ENCODE measurements around the gene SRRM2.

SRRM2 gene

DNA sequence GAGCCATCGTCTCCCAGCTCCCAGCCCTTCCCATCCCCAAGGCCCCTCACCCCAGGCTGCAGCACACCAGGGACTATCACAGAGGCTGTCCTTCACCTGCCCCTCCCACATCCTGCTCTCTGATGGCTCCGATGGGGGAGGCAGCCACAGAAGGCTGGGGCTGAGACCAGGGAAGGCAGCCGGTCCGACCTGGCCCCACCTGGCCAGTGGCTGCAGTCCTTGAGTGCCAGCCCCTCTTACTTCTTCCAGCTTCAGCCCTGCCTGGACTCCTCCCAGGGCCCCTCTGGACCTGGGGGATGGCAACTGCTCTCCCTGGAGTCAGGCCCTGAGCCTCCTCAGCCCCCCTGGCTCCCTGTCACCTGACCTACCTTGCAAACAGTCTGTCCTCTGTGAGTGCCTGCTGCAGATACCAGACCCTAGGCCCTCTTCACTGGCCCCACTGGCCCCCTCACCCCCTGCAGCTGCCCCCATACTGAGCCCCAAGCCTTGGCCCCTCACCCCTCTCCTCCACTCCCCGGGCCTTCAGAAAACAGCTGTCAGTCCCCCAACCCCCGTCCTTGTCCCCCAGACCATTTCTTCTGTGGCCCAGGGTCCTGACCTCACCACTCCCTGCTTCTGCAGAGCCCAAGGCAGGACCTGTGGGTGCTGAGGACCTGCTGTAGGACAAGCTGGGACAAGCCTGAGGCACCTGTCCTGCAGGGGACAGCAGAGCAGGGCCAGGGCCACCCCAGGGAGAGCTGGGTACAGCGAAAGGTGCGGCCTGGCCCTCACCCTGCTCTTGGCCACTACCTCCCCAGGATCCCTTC is 12.6 kb upstream of the SRRM2 start:
- no peak for DNase-seq (ENCODE audit: low spot score)

DNA sequence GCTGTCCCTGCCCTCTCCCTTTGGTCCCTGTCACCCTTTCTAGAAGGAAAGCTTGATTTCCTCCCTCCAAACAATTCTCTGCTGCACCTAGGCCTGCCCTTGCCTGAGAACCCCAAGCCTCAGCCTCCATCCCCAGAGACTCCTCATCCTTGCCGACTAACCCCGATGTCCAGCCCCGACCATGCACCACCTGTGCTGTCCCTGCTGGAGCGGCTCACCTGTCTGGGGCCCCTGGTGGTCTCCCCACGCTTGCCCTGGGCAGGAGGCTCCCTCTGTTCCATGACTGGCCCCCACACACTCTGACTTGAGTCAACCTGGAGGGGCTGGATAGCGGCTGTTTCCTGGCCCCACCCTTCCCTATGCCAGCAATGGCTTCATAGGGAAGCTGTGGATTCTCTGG is 12.0 kb upstream of the SRRM2 start:
- no peak for DNase-seq (ENCODE audit: low spot score)

DNA sequence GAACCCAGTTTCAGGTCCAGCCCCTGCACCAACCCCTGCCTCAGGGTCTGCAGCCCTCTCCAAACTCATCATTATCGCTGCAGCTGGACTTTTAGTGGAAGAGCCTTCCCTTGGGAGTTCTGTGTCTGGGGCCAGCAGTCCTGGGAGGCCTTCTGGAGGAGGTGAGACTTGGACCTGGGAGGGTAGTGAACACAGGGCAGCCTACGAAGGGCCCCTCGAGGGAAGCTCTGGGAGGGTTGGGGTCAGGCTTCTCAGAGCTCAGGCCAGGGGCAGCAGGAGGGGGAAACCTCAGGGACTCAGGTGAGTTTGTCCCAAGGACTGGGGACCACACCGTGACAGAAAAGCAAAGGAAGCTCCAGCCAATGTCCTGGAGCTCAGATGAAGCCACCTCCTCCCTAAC is 11.3 kb upstream of the SRRM2 start:
- DNase-seq (ENCODE audit: low spot score), result no peak

DNA sequence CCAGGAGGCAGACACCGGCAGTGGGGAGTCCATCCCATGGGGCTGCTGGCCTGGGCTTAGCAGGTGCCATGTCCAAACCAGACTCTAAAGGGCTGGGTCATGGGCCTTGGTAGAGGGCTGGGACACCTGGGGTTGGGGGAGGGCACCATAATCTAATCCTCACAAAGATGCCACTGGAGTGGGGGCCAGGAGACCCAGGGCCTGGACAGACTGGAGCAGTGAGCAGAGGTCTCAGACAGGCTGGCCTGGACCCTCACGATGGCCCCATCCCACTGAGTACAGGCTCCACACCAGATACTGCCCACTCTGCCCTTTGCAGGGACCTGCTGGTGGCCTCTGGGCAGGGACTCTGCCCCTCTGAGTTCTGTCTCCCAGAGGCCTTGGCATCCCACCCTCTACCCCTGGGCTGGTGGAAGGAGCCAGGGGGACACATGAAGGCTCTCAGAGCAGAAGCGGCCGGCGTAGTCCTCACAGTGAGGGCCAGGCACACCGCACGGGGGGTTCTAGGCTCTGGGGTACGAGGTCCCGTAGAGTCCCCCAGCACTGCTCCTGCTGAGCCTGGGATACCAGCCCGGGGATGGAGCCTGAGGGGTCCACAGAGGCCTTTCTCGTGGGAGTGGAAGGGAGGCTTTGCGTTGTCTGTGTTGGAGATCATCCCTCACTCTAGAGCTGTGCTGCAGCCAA is 10.0 kb upstream of the SRRM2 start:
- DNase-seq (ENCODE audit: low spot score), result no peak

DNA sequence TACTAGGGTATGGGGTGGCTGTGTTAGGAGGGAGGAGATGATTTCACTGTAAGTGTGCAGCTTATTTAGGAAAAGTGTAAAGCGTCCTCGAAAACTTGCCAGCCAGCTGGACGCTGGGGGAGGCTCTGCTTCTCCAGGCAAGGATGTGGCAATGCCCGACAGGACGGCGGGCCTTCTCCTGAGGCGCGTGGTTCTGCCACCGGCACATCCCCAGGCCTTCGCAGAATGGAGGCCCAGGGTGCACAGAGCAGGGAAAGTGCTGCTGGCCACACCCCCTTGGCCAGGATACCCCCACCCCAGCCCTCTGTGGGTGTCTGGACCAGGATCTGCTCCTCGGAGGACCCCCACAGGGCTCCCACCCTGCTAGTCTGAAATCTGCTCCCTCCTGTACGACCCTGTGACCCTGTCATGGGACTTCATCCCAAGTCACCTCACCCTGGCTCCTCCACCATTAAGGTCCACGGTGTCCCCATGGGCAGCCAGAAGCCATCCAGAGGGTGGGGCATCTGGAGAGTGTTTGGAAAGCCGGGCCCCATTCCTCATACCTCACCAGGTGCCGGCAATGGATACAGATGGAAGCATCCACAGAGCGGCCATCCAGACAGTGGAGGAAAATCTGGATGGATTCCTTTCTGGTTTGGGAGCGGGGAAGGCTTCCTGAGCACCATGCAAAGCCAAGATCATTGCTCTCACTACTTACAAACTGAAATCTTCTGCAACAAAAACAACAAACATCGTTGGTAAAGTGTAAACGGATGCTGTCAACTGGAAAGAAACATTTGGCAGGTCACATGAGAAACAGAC is 9.2 kb upstream of the SRRM2 start:
- no peak for DNase-seq (ENCODE audit: low spot score)

DNA sequence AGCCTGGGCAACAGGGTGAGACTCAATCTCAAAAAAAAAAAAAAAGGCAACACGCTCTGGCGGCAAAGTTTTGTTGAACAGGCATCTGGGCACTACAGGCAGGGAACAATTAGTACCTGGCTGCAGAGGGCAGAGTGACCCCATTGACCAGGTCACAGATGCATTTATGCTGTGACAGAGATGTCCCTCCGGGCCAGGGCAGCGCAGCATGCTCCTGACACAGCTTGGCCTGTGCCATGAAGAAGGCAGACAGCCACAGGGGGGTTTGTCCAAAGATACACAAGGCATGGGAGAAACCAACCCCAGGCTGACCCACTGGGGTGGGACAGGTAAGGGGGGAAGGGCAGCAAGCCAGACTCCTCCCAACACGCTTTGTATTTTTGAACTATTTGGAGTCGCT is 7.7 kb upstream of the SRRM2 start:
- DNase-seq (ENCODE audit: low spot score), result no peak

DNA sequence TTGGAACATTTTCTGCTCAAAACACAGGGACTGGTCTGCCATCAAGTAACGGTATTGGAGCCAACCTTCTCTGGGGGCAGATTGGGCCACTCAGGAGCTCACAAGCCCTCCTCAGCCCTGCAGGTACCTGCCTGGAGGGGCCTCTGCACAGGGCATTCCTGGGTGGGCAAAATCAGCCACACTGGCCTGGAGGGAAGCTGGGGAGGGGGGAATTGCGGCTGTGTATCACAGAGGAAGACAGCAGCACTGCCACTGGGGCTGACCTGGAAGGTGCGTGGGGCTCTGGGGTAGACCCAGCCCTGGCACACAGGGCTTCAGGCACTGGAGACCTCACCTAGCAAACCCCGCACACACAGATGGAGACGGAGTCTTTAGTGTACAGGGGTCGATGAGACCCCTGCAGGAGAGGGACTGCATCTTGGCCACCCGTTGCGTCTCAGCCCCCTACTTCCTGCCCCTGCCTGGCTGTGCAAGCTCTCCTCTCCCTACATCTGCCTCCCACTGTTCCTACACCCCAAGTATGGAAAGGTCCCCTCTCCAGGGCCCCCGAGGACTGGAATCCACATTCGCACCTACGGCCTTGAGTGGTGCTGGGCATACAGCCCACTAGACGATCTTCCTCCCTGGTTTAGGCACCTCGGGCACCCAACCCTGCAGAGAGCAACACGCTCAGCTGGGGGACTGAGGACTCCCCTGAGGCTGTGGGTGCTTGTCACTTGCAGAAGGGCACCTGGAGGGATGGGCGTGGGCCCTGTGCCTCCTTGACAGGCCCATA is 7.1 kb upstream of the SRRM2 start:
- DNase-seq (ENCODE audit: low spot score), result no peak

DNA sequence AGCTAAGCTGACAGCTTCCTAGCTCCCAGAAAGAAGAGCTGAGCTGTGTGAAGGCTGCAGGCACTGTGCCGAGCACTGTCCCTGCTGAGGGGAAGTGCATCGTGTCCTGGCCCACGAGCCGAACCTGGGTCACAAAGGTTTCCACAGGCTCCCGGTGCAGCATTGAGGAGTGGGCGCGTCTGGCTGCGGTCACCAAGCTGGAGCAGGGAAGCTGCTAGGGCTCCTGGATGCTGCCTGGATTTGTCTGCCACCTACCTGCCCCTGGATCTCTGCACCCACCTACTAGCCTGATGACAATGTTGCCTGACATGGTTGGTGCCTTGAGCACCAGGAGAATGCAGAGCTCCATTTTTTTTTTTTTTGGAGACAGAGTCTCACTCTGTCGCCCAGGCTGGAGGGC is 6.5 kb upstream of the SRRM2 start:
- no peak for DNase-seq (ENCODE audit: low spot score)

DNA sequence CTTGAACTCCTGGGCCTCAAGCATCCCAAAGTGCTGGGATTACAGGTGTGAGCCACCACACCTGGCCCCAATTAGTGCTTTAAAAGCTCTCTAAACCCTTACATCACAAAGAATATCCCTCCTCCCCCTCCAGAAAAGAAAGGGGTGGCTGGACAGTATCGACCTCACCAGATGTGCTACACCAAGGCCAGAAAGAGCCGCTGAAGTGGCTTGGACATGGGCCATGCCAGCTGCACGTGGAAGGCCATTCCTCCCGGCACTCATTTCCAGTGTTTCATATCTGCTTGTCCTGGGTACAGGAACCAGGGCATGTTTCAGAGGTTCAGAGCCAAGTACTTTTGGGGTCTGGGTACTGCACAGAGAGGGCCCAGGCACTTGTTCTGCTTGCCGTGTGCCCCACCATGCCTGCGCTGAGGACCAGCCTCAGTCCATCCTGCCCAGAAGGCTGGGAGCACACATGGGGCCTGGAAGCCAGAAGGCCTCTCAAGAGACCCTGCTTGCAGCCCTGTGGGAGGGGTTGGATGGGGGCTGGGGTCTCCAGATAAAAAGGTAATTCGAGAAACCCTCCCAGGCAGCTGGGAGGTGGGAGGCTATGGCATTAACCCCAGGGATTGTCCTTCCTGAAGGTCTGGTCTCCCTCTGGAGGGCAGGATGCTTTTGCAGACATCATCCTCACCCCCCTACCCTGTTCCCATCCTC is 3.5 kb upstream of the SRRM2 start:
- DNase-seq (ENCODE audit: low spot score), result no peak

DNA sequence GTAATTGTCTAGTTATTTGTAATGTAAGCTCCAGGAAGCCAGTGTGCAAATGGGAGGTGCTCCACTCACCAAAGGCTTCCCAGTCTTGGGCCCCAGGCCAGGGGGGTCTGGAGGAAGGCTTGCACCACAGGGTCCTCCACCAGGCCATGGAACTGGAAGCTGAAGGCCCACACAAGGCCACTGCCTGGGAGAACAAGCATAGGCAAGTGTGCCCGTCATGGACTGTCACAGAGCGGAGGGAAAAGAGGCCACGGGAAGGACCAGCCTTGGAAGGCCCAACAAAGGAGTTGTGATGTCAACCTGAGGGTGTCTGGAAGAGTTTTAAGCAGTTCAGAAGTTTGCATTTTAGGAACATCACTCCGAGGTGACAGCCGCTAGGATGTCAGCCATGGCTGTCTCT is 3.0 kb upstream of the SRRM2 start:
- DNase-seq (ENCODE audit: low spot score), result no peak

DNA sequence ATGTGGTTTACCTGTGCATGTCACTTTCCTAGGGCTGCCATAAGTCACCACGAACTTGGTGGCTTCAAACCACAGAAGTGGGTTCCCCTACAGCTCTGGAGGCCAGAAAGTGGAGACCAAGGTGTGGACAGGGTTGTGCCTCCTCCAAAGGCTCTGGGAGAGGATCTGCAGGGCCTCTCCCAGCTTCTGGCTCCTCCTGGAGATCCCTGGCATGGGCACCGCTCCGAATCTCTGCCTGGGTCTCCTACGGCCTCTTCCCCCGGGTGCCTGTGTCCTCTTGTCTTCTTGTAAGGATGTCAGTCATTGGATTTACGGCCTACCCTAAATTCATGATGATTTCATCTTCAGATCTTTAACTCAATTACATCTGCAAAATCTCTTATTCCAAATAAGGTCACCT is 2.5 kb upstream of the SRRM2 start:
- DNase-seq (ENCODE audit: low spot score), result no peak

DNA sequence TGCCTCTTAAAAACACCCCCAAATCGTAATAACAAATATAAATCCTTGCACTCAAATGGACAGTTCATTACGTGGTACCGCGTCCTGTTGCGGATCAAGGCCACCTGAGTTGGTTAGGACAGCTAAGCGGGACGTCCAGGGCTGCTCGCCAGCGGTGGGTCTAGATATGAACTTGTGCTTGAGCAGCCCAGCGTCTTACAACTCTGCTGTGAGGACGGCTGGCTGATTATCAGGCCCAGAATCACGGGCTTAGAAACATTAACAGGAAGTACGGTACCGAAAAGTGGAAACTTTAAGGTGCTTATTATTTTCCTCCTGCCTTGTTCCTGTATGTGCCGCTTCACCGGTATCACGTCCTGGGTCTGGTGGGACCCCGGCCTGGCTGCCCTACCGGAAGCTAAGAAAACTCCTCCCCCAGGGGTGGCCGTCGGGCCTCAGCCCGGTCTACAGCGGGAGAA is 832 bp upstream of the SRRM2 start:
- DNase-seq (ENCODE audit: low spot score), result no peak

DNA sequence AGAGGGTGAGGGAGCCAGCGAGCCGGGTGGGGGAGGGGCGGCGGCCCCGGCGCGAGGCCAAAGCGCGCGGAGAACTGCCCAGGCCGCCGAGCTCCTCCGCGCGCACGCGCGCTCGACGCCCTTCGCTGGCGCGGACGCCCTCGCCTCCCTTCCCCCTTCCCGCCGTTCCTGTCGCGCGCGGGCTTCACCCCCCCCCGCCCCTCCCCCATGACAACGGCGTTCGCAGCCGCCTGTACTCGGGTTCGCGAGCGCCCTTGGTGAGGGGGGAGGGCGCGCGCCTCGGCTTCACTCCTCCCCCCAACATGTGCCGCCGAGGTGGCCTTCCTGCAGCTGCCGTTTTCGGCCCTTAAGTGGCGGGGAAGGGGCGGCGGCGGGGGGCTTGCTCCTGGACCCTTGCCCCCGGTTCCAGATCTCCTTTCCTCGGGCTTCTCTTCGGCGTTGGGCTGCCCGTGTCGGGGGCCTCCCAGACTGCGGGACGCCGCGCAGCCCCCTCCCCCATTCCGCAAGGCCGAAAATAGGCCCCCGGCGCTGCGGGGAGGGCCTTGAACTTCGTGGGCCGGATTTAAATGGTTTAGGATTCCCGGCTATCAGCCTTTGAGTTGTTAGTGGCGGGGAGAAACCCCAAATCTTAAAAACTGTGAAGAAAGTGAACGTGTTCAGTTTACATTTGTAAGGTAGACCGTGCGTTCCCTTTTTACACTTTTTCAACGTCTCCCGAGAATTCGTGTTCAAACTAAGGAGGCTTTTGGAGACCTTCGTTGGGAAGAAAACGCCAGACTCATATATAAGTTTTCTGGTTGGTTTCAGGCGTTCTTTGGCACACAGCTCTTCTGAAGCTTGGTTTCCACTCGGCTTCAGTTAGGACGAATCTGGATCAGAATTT is 653 bp downstream of the SRRM2 start:
- DNase-seq (ENCODE audit: low spot score), result peak; percentile 55

DNA sequence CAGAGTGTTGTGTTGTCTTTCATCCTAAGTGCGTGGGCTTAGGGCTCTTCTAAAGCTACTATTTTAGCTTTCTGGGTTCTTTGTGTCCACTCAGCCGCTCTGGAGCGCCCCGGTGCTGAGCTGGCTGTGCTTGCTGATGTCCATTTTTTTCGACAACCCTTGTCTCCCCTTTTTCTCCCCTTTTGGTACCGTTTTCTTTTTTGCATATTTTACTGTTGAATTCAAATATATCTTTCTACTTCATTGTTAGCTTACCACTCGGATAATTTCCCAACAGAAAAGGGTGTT is 1.2 kb downstream of the SRRM2 start:
- no peak for DNase-seq (ENCODE audit: low spot score)

DNA sequence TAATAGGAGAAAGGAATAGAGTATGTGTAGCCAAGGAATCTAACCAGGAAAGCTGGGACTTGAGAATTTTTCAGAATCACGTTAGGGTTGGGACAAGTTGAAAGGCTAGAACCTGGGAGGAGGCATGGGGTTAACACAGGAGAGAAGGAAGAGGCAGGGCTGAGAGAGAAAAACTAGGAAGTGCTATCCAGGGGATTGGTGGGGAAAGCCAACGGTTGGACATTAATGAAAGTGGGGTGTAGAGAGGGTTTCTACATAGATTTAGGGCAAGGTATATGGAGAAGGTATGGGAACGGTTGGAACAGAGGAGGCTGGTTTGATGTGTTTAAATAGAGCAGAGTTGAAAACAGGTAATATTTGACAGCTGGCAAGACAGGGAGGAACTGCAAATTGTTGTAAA is 2.7 kb downstream of the SRRM2 start:
- no peak for DNase-seq (ENCODE audit: low spot score)

DNA sequence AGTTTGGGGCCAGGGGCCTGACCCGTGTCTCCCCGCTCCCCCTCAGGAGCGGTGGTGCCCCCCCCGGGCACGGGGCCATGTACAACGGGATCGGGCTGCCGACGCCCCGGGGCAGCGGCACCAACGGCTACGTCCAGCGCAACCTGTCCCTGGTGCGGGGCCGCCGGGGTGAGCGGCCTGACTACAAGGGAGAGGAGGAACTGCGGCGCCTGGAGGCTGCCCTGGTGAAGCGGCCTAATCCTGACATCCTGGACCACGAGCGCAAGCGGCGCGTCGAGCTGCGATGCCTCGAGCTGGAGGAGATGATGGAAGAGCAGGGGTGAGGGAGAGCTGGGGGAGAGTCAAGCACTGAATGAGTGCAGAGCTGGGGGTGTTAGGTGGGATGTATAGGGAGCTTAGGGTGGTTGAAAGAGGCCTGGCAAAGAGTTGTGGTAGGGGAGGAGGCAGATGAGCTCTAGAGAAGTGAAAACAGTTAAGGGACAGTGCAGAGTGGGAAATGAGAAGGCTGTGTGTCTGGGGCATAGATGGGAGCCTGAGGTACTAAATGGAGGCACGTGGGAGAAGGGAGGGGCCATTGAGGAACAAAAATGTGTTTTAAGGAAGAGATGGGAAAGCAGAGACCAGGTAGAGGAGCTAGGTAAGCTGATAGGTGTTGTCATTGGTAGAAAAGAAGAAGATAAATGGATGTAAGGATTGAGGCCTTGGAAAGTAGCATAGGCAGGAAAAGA is 4.0 kb downstream of the SRRM2 start:
- DNase-seq (ENCODE audit: low spot score), result no peak

DNA sequence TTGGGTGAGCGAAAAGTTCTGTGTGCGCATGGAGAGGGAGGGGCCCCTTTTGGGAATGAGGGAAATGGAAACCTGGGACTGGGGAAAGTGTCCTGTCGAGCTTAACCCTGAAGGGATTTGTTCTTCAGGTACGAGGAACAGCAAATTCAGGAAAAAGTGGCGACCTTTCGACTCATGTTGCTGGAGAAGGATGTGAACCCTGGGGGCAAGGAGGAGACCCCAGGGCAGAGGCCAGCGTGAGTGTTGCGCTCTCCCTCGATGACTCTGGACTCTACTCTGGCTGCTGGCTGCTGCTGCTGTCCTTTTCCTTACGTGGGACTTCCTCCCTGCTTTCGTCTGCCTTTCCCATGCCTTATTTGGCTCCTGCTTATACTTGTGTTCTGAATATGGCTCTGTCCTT is 4.9 kb downstream of the SRRM2 start:
- no peak for DNase-seq (ENCODE audit: low spot score)

DNA sequence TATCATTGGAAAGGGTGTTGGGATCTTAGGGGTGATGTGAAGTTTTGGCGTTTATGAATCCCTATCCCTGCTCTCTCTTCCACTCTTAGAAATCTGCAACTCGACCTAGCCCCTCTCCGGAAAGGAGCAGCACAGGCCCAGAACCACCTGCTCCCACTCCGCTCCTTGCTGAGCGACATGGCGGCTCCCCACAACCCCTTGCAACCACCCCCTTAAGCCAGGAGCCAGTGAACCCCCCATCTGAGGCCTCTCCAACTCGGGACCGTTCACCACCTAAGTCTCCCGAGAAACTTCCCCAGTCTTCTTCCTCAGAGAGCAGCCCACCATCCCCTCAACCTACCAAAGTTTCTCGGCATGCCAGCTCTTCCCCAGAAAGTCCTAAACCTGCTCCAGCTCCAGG is 9.0 kb downstream of the SRRM2 start:
- DNase-seq (ENCODE audit: low spot score), result no peak

DNA sequence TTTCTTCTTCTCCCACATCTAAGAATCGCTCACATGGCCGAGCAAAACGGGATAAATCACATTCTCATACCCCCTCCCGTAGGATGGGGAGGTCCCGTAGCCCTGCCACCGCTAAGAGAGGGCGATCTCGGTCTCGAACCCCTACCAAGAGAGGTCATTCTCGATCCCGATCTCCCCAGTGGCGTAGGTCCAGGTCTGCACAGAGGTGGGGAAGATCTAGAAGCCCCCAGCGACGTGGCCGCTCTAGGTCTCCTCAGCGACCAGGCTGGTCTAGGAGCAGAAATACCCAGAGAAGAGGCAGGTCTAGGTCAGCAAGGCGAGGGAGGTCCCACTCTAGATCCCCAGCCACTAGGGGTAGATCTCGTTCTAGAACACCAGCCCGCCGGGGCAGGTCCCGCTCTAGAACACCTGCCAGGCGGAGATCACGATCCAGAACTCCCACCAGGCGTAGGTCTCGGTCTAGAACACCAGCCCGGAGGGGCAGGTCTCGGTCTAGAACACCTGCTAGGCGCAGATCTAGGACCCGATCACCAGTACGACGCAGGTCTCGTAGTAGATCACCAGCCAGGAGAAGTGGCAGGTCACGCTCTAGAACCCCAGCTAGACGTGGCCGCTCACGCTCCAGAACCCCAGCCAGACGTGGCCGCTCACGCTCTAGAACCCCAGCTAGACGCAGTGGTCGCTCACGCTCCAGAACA is 9.6 kb downstream of the SRRM2 start:
- no peak for DNase-seq (ENCODE audit: low spot score)
